DOHH2 (cell line): ENCODE data around the gene RPRD1B.

Experiments used
- H3F3A ChIP-seq: fragments of 200-600 bp; sonication (generic), shearing (Covaris generic); 2 replicates; pipeline ENCODE4 v1.6.0; 2016; ENCODE audit warnings: antibody characterized with exemption, mild to moderate bottlenecking; ENCODE audit not compliant: control insufficient read depth, insufficient read depth
- H3K27ac ChIP-seq: fragments of 200-600 bp; sonication (generic); 2 replicates; pipeline ENCODE4 v1.5.1; 2014; ENCODE audit warnings: low read depth, mild to moderate bottlenecking, low read length, moderate library complexity
- H3K27me3 ChIP-seq: fragments of 200-600 bp; sonication (generic); 2 replicates; pipeline ENCODE4 v1.6.1; 2014; ENCODE audit warnings: mild to moderate bottlenecking, low read length, mixed read lengths; ENCODE audit not compliant: control insufficient read depth
- H3K36me3 ChIP-seq: fragments of 200-600 bp; sonication (generic); 2 replicates; pipeline ENCODE4 v1.6.1; 2014; ENCODE audit warnings: mild to moderate bottlenecking, low read length, moderate library complexity, mixed read lengths; ENCODE audit not compliant: control insufficient read depth
- H3K4me1 ChIP-seq: fragments of 200-600 bp; sonication (generic); 2 replicates; pipeline ENCODE4 v1.6.1; 2014; ENCODE audit warnings: mild to moderate bottlenecking, low read length, mixed read lengths; ENCODE audit not compliant: control insufficient read depth
- H3K4me2 ChIP-seq: fragments of 200-600 bp; sonication (generic); 2 replicates; pipeline ENCODE4 v1.6.0; 2014; ENCODE audit warnings: mild to moderate bottlenecking, low read length, moderate library complexity
- H3K4me3 ChIP-seq: fragments of 200-600 bp; sonication (generic); 2 replicates; pipeline ENCODE4 v1.5.1; 2014; ENCODE audit warnings: mild to moderate bottlenecking, low read length, mixed read lengths
- H3K79me2 ChIP-seq: fragments of 200-600 bp; sonication (generic); 2 replicates; pipeline ENCODE4 v1.6.1; 2014; ENCODE audit warnings: mild to moderate bottlenecking, low read length, mixed read lengths; ENCODE audit not compliant: control insufficient read depth
- H3K9me2 ChIP-seq: fragments of 200-600 bp; sonication (generic); replicated peaks from 2 replicates; pipeline ENCODE4 v1.6.1; 2014; ENCODE audit warnings: mild to moderate bottlenecking, low read length, mixed read lengths; ENCODE audit not compliant: control insufficient read depth
- H3K9me3 ChIP-seq: fragments of 200-600 bp; sonication (generic); 2 replicates; pipeline ENCODE4 v1.6.1; 2014; ENCODE audit warnings: antibody characterized with exemption, low read length, mixed read lengths; ENCODE audit not compliant: control insufficient read depth, insufficient read depth
- H4K20me1 ChIP-seq: fragments of 200-600 bp; sonication (generic); 2 replicates; pipeline ENCODE4 v1.6.0; 2014; ENCODE audit warnings: low read depth, mild to moderate bottlenecking, antibody characterized with exemption, low read length, moderate library complexity; ENCODE audit not compliant: control insufficient read depth, insufficient read depth
- EZH2phosphoT487 ChIP-seq: fragments of 200-600 bp; sonication (generic); IDR thresholded peaks from 2 replicates; pipeline ENCODE4 v1.6.1; 2017; ENCODE audit warnings: borderline replicate concordance, mild to moderate bottlenecking, antibody characterized with exemption, low read length, moderate library complexity, mixed read lengths
- TF ChIP-seq, protein P1 (sequence below): fragments of 200-600 bp; sonication (generic); IDR thresholded peaks from one replicate; pipeline ENCODE4 v1.5.1; 2014; ENCODE audit warnings: antibody characterized with exemption, mild to moderate bottlenecking, low read depth, low read length; ENCODE audit not compliant: poor library complexity, severe bottlenecking

RPRD1B gene

GRCh38 chr20:38052870-38053269 is 19.3 kb downstream of the RPRD1B start:
- peaks cover 7% of the 10 kb centered on the region; the same call in 1 of the 2 replicates for H4K20me1 ChIP-seq
- H3F3A ChIP-seq: peaks cover 16% of the 10 kb centered on the region; the same call in 1 of the 2 replicates
- no peak overlapping the region for H3K27ac ChIP-seq
- H3K4me2 ChIP-seq: no peak overlapping the region
- no peak overlapping the region for H3K4me3 ChIP-seq
- peaks cover 80% of the 10 kb centered on the region for H3K79me2 ChIP-seq
- H3K9me3 ChIP-seq: no peaks in the 10 kb centered on the region
- H3K9me2 ChIP-seq: no peaks in the 10 kb centered on the region
- H3K27me3 ChIP-seq: no peaks in the 10 kb centered on the region
- peaks cover 8% of the 10 kb centered on the region for H3K4me1 ChIP-seq
- no peak for TF ChIP-seq EZH2phosphoT487
- TF ChIP-seq, protein P1, sequence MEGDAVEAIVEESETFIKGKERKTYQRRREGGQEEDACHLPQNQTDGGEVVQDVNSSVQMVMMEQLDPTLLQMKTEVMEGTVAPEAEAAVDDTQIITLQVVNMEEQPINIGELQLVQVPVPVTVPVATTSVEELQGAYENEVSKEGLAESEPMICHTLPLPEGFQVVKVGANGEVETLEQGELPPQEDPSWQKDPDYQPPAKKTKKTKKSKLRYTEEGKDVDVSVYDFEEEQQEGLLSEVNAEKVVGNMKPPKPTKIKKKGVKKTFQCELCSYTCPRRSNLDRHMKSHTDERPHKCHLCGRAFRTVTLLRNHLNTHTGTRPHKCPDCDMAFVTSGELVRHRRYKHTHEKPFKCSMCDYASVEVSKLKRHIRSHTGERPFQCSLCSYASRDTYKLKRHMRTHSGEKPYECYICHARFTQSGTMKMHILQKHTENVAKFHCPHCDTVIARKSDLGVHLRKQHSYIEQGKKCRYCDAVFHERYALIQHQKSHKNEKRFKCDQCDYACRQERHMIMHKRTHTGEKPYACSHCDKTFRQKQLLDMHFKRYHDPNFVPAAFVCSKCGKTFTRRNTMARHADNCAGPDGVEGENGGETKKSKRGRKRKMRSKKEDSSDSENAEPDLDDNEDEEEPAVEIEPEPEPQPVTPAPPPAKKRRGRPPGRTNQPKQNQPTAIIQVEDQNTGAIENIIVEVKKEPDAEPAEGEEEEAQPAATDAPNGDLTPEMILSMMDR: no peak
- H3K36me3 ChIP-seq: peaks cover 65% of the 10 kb centered on the region

DNA sequence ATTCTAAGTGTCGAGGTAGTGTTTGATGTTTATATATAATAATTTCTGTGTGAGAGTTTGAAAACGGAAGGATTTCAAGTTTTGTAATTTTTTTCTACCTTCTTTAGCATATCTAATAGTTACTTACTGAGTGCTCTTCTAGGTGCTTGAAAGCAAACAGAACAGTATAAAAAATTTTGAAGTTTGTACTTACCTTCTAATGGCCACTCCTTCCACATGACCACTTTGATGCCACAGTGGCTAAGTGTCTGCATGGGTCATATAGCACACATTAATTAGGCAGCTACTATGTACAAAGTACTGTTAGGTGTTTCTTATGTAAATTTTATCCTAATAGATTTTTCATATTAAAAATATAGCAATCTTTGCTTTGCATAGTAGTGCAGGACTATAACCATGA is 21.1 kb downstream of the RPRD1B start:
- no peak overlapping the region for H3K27ac ChIP-seq
- H3K4me2 ChIP-seq: no peak overlapping the region
- H3K4me1 ChIP-seq: peaks cover 8% of the 10 kb centered on the region
- H3K9me2 ChIP-seq: no peaks in the 10 kb centered on the region
- TF ChIP-seq EZH2phosphoT487: no peak
- TF ChIP-seq, protein P1: no peak
- H3F3A ChIP-seq: peaks cover 16% of the 10 kb centered on the region; the same call in 1 of the 2 replicates
- H3K36me3 ChIP-seq: peaks cover 69% of the 10 kb centered on the region
- H3K4me3 ChIP-seq: no peak overlapping the region
- H3K79me2 ChIP-seq: peaks cover 73% of the 10 kb centered on the region
- H4K20me1 ChIP-seq: peaks cover 12% of the 10 kb centered on the region; the same call in 1 of the 2 replicates
- no peaks in the 10 kb centered on the region for H3K9me3 ChIP-seq
- no peaks in the 10 kb centered on the region for H3K27me3 ChIP-seq

DNA sequence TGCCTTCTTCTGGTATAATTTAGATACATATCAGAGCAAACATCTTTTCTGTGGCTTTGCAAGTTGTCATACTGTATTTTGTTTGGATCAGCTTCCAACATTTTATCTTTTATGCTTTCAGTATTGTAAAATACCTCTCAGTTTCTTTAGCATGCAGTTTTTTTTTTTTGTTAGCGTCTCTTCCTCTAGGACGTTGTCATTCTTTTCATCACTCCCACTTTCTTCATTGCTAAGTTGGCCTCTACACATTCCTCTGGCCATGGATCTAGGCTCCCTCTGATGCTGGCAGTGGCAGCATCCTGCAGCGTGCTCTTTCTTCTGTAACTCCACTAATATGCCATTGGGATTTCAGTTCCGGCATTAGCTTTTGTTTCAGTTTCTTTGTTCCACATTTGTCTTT is 21.7 kb downstream of the RPRD1B start:
- peaks cover 8% of the 10 kb centered on the region for H3K4me1 ChIP-seq
- peaks cover 12% of the 10 kb centered on the region; the same call in 1 of the 2 replicates for H4K20me1 ChIP-seq
- H3K9me2 ChIP-seq: no peaks in the 10 kb centered on the region
- H3K9me3 ChIP-seq: no peaks in the 10 kb centered on the region
- H3K27ac ChIP-seq: no peak overlapping the region
- TF ChIP-seq, protein P1: no peak
- no peak for TF ChIP-seq EZH2phosphoT487
- peaks cover 66% of the 10 kb centered on the region for H3K79me2 ChIP-seq
- peaks cover 69% of the 10 kb centered on the region for H3K36me3 ChIP-seq
- no peaks in the 10 kb centered on the region for H3K27me3 ChIP-seq
- H3F3A ChIP-seq: peaks cover 16% of the 10 kb centered on the region; the same call in 1 of the 2 replicates
- no peak overlapping the region for H3K4me2 ChIP-seq
- no peak overlapping the region for H3K4me3 ChIP-seq
